GM12878 (cell line): ENCODE results near the gene NKD1. TPM values are rescaled to one million over a fixed set of nuclear protein-coding genes. Genes with fewer than 3 reads are reported as not detected.

Experiments
- ATAC-seq: fragments of 200-7000 bp; cut with Tn5 transposase; 3 replicates; pipeline ENCODE4 v1.9.1; 2020; ENCODE audit warnings: mild to moderate bottlenecking, moderate library complexity
- BruUV-seq: library from RNA; stranded (reverse); fragments of 400-500 nt; replicated peaks from 2 replicates; lab custom pipeline; 2021; lab: Mats Ljungman, UMichigan
- CTCF ChIA-PET: fragments of 300-600 bp; sonication (Branson Sonifier 250); formaldehyde crosslinking; extraction: SDS; loops from one replicate; lab custom pipeline; 2021; ENCODE audit warnings: inconsistent platforms; lab: Yijun Ruan, JAX
- POLR2A ChIA-PET: fragments of 350-600 bp; formaldehyde crosslinking; extraction: SDS; loops from one replicate; lab custom pipeline; 2021; ENCODE audit warnings: inconsistent platforms; lab: Charles Lee
- RAD21 ChIA-PET: fragments of 300-600 bp; sonication (Branson Sonifier 250); formaldehyde crosslinking; loops from one replicate; lab custom pipeline; 2023; ENCODE audit warnings: antibody characterized with exemption; ENCODE audit not compliant: unreplicated experiment; lab: Charles Lee
- SMC1A ChIA-PET: fragments of 300-600 bp; sonication (Branson Sonifier 250); formaldehyde crosslinking; loops from one replicate; lab custom pipeline; 2023; ENCODE audit not compliant: unreplicated experiment, uncharacterized antibody; lab: Charles Lee
- DNase-seq: peaks from one replicate; pipeline ENCODE4 v3.0.0-alpha.2; 2011; ENCODE audit warnings: low read depth, low spot score
- FAIRE-seq: peaks from 3 replicates; lab custom pipeline; 2011; peaks lifted over from hg19 to GRCh38; lab: Jason Lieb, UNC
- H2AFZ ChIP-seq: 2 replicates; pipeline ENCODE4 v1.6.0; 2011; ENCODE audit warnings: low read depth, low read length, control low read depth; ENCODE audit not compliant: control insufficient read depth
- H3K27ac ChIP-seq: 2 replicates; pipeline ENCODE4 v1.5.1; 2011; ENCODE audit warnings: control low read depth; ENCODE audit not compliant: control insufficient read depth, insufficient read depth
- H3K27me3 ChIP-seq, 2 experiments: replicated peaks in 1 of 2; 2 replicates each; pipeline versions ENCODE4 v1.6.0 to v1.6.1; 2011; ENCODE audit warnings: low read length in 1 of 2; ENCODE audit not compliant: control insufficient read depth in 2 of 2, insufficient read depth in 2 of 2
- H3K36me3 ChIP-seq, 2 experiments: 2 replicates each; pipeline ENCODE4 v1.5.1; 2011; ENCODE audit warnings: low read length in 1 of 2; ENCODE audit not compliant: control insufficient read depth in 2 of 2, insufficient read depth in 2 of 2
- H3K4me1 ChIP-seq: 2 replicates; pipeline ENCODE4 v1.6.1; 2011; ENCODE audit warnings: mild to moderate bottlenecking, low read length, moderate library complexity, mixed read lengths; ENCODE audit not compliant: control insufficient read depth, insufficient read depth
- H3K4me2 ChIP-seq: 2 replicates; pipeline ENCODE4 v1.6.0; 2011; ENCODE audit warnings: control low read depth; ENCODE audit not compliant: control insufficient read depth, insufficient read depth
- H3K4me3 ChIP-seq: fragments of 200-600 bp; sonication (generic); 2 replicates; pipeline ENCODE4 v1.5.1; 2016
- H3K79me2 ChIP-seq: 2 replicates; pipeline ENCODE4 v1.6.0; 2011; ENCODE audit warnings: low read length; ENCODE audit not compliant: control insufficient read depth, insufficient read depth
- H3K9ac ChIP-seq: 2 replicates; pipeline ENCODE4 v1.8.0; 2011; ENCODE audit warnings: low read length, control low read depth, mixed read lengths; ENCODE audit not compliant: control insufficient read depth, insufficient read depth
- H3K9me3 ChIP-seq: replicated peaks from 3 replicates; pipeline ENCODE4 v1.5.1; 2011; ENCODE audit warnings: mild to moderate bottlenecking, low read length; ENCODE audit not compliant: control insufficient read depth, insufficient read depth
- H4K20me1 ChIP-seq: 2 replicates; pipeline ENCODE4 v1.6.0; 2011; ENCODE audit not compliant: control insufficient read depth, insufficient read depth
- CEBPB ChIP-seq, 2 experiments: fragments of 150-350 bp in 1 of 2; IDR thresholded peaks; 2 replicates each; pipeline ENCODE4 v1.6.1; 2012 to 2014; ENCODE audit warnings: low read depth in 2 of 2, low read length in 2 of 2, borderline replicate concordance in 1 of 2, inconsistent platforms in 1 of 2
- IKZF2 ChIP-seq, 2 experiments: fragments of 450-650 bp; IDR thresholded peaks; 2 replicates each; pipeline ENCODE4 v1.6.1; 2017; ENCODE audit warnings: mild to moderate bottlenecking in 2 of 2, moderate library complexity in 2 of 2
- JUNB ChIP-seq: IDR thresholded peaks from 2 replicates; pipeline ENCODE4 v1.6.1; 2016; ENCODE audit warnings: antibody characterized with exemption, mild to moderate bottlenecking
- NR2F1 ChIP-seq: fragments of 450-650 bp; conservative IDR thresholded peaks from 2 replicates; pipeline ENCODE4 v1.6.1; 2017; ENCODE audit warnings: mild to moderate bottlenecking
- POLR2A ChIP-seq: IDR thresholded peaks from 2 replicates; pipeline ENCODE4 v1.6.1; 2011; ENCODE audit warnings: low read depth, mild to moderate bottlenecking, low read length
- SMARCA5 ChIP-seq: fragments of 450-650 bp; IDR thresholded peaks from 2 replicates; pipeline ENCODE4 v1.6.1; 2017; ENCODE audit warnings: mild to moderate bottlenecking
- SREBF2 ChIP-seq: IDR thresholded peaks from 2 replicates; pipeline ENCODE4 v1.6.1; 2012; ENCODE audit warnings: mild to moderate bottlenecking, low read length
- WGBS: methylation state at CpG from one replicate; pipeline ENCODE4 v1.1.6; 2016; ENCODE audit warnings: low lambda C conversion rate; ENCODE audit not compliant: insufficient replicate concordance, insufficient coverage; ENCODE audit errors: missing lambda C conversion rate; 5-methylcytosine and 5-hydroxymethylcytosine counted together
- in situ Hi-C: fragments of 300-500 bp; cut with MboI; formaldehyde crosslinking; loops from 9 replicates; pipeline ENCODE4 v1.14.3; 2018; ENCODE audit warnings: mixed read lengths
- intact Hi-C: fragments of 100-400 bp; cut with micrococcal nuclease; formaldehyde crosslinking; loops from one replicate; pipeline ENCODE4 v1.14.2; 2022; ENCODE audit not compliant: unreplicated experiment
- polyA plus RNA-seq, 11 experiments: library from polyadenylated mRNA; depleted of rRNA in 4 of 11; unstranded in 6 of 11; stranded (reverse) in 5 of 11; fragments of >200 nt; fragmentation: Nextera tagmentation in 4 of 11; fragmentation: Illumina TruSeq in 1 of 11; extraction: Ambion mirVana in 4 of 11; extraction: Trizol in 1 of 11; gene quantifications; 1 replicate in 1 of 11; 2 replicates in 10 of 11; pipeline versions ENCODE4 v1.2.1 to v1.2.3, GENCODE V29; 2011 to 2016; ENCODE audit warnings: inconsistent platforms in 2 of 11, missing spikeins in 2 of 11, low read depth in 1 of 11
- total RNA-seq, 4 experiments: library from RNA; depleted of rRNA in 3 of 4; stranded (reverse); fragments of >200 nt in 3 of 4; fragmentation: Illumina TruSeq in 1 of 4; extraction: Trizol in 1 of 4; gene quantifications; 2 replicates each; pipeline versions ENCODE4 v1.2.1 to v1.2.3, GENCODE V29; 2013 to 2021
- TF ChIP-seq, protein P1 (sequence below): IDR thresholded peaks from 2 replicates; pipeline ENCODE4 v1.6.1; 2012; ENCODE audit warnings: low read depth, low read length, improper control_type of control experiment
- TF ChIP-seq, protein P2 (sequence below): fragments of 450-650 bp; IDR thresholded peaks from 2 replicates; pipeline ENCODE4 v1.6.1; 2018; ENCODE audit warnings: mild to moderate bottlenecking, low read depth, moderate library complexity; ENCODE audit not compliant: partially characterized antibody

NKD1 gene
- total and polyA plus RNA-seq, 10 of the 15 experiments (the other 5 are each of a cell fraction or from before 2014, with no cell fraction given) = under 0.01 to 0.49 (median 0.04) TPM; not detected in 2

- Histone ChIP-seq H2AFZ (no peak overlapping the region), H3K79me2 (no peaks in the 10 kb centered on the region), H3K27me3 (no peaks in the 10 kb centered on the region)
- ATAC-seq = no peak
- TF ChIP-seq IKZF2 (IDR thresholded peaks at IDR 0.05) (no peak), SREBF2 (no peak)
- TF ChIP-seq, all 136 proteins: peak for 0
- Histone ChIP-seq H3K9me3 (no peaks in the 10 kb centered on the region), H3K36me3 (no peaks in the 10 kb centered on the region), H3K4me2 (no peak overlapping the region), H4K20me1 (no peaks in the 10 kb centered on the region), H3K4me1 (peaks cover 3% of the 10 kb centered on the region; the same call in 1 of the 2 replicates), H3K4me3 (no peak overlapping the region), H3K27ac (no peak overlapping the region), H3K9ac (no peak overlapping the region)
- RAD21 ChIA-PET = no interaction called here
- SMC1A ChIA-PET = no interaction called here
- intact Hi-C loops (no loop called here), in situ Hi-C loops (no loop called here)
- DNase-seq = no peak
- CTCF ChIA-PET = interaction anchor here (1.2 kb wide), 1 partner anchor 13 kb away, joined by 3 read pairs; no protein-coding TSS in a partner anchor
- no peak for FAIRE-seq
- POLR2A ChIA-PET = no interaction called here
- no TSS peak for BruUV-seq
- 69% methylated on average over 6 of the region's 6 CpGs for WGBS
These were observed 68.2 kb downstream of the NKD1 start for GRCh38 chr16:50616386-50616785.

GRCh38 chr16:50616883-50617645 lies 68.9 kb downstream of the NKD1 start:
- no peak overlapping the region for H3K4me3 ChIP-seq
- CTCF ChIA-PET = interaction anchor here (1.2 kb wide), 1 partner anchor 13 kb away, joined by 3 read pairs; no protein-coding TSS in a partner anchor
- TF ChIP-seq SMARCA5 (no peak), NR2F1 (no peak), JUNB (no peak), CEBPB (IDR thresholded peaks at IDR 0.05; ENCODE audit: borderline replicate concordance in 1 of 2, low read depth in 2 of 2, low read length in 2 of 2) (no peak), POLR2A (no peak)
- TF ChIP-seq, protein P1, sequence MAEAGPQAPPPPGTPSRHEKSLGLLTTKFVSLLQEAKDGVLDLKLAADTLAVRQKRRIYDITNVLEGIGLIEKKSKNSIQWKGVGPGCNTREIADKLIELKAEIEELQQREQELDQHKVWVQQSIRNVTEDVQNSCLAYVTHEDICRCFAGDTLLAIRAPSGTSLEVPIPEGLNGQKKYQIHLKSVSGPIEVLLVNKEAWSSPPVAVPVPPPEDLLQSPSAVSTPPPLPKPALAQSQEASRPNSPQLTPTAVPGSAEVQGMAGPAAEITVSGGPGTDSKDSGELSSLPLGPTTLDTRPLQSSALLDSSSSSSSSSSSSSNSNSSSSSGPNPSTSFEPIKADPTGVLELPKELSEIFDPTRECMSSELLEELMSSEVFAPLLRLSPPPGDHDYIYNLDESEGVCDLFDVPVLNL = no peak
- TF ChIP-seq, protein P2, sequence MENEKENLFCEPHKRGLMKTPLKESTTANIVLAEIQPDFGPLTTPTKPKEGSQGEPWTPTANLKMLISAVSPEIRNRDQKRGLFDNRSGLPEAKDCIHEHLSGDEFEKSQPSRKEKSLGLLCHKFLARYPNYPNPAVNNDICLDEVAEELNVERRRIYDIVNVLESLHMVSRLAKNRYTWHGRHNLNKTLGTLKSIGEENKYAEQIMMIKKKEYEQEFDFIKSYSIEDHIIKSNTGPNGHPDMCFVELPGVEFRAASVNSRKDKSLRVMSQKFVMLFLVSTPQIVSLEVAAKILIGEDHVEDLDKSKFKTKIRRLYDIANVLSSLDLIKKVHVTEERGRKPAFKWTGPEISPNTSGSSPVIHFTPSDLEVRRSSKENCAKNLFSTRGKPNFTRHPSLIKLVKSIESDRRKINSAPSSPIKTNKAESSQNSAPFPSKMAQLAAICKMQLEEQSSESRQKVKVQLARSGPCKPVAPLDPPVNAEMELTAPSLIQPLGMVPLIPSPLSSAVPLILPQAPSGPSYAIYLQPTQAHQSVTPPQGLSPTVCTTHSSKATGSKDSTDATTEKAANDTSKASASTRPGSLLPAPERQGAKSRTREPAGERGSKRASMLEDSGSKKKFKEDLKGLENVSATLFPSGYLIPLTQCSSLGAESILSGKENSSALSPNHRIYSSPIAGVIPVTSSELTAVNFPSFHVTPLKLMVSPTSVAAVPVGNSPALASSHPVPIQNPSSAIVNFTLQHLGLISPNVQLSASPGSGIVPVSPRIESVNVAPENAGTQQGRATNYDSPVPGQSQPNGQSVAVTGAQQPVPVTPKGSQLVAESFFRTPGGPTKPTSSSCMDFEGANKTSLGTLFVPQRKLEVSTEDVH = no peak

More at GRCh38 chr16:50616883-50617645, 68.9 kb downstream of the NKD1 start:
- POLR2A ChIA-PET = no interaction called here
- H4K20me1 ChIP-seq = no peaks in the 10 kb centered on the region
- SMC1A ChIA-PET = no interaction called here
- RAD21 ChIA-PET = no interaction called here
- in situ Hi-C loops = no loop called here
- no peak overlapping the region for H3K4me2 ChIP-seq
- no peak overlapping the region for H3K27ac ChIP-seq
- no peak for FAIRE-seq
- H3K27me3 ChIP-seq = no peaks in the 10 kb centered on the region
- H3K36me3 ChIP-seq = no peaks in the 10 kb centered on the region
- no TSS peak for BruUV-seq
- no peaks in the 10 kb centered on the region for H3K9me3 ChIP-seq
- WGBS = 58% methylated on average over 10 of the region's 11 CpGs
- DNase-seq = no peak
- no peak for ATAC-seq
- no peaks in the 10 kb centered on the region for H3K79me2 ChIP-seq
- intact Hi-C loops = no loop called here
- peaks cover 3% of the 10 kb centered on the region; the same call in 1 of the 2 replicates for H3K4me1 ChIP-seq
- H3K9ac ChIP-seq = no peak overlapping the region
- no peak overlapping the region for H2AFZ ChIP-seq
